IMR-90 (cell line): Measurements from ENCODE around the gene PLEKHH1. TPM values are rescaled to one million over a fixed set of nuclear protein-coding genes. Genes with fewer than 3 reads are reported as not detected.

Experiments
- ATAC-seq: fragments of 200-7000 bp; cut with Tn5 transposase; 2 replicates; pipeline ENCODE4 v1.9.1; 2020; ENCODE audit warnings: low read depth, mild to moderate bottlenecking, moderate library complexity
- BruUV-seq: library from RNA; stranded (reverse); fragments of 400-500 nt; replicated peaks from 2 replicates; lab custom pipeline; 2021; lab: Mats Ljungman, UMichigan
- CTCF ChIA-PET: fragments of 300-600 bp; formaldehyde crosslinking; extraction: SDS; loops from one replicate; lab custom pipeline; 2021; ENCODE audit warnings: antibody characterized with exemption; lab: Yijun Ruan, JAX
- POLR2A ChIA-PET: fragments of 300-600 bp; sonication (Branson Sonifier 250); formaldehyde crosslinking; loops from one replicate; lab custom pipeline; 2022; ENCODE audit warnings: antibody characterized with exemption; ENCODE audit not compliant: unreplicated experiment; lab: Charles Lee
- DNase-seq: peaks from one replicate; pipeline ENCODE4 v3.0.0; 2013
- H2AFZ ChIP-seq: replicated peaks from 2 replicates; pipeline ENCODE3; 2013; ENCODE audit warnings: low read length, mild to moderate bottlenecking; ENCODE audit not compliant: poor library complexity
- H2AK5ac ChIP-seq: 2 replicates; pipeline ENCODE4 v1.6.1; 2013; ENCODE audit warnings: low read depth, low read length, inconsistent platforms
- H2AK9ac ChIP-seq: replicated peaks from 2 replicates; pipeline ENCODE3; 2013; ENCODE audit warnings: mild to moderate bottlenecking, low read depth, low read length, moderate library complexity; ENCODE audit not compliant: poor library complexity
- H2BK120ac ChIP-seq: 2 replicates; pipeline ENCODE4 v1.6.1; 2013; ENCODE audit warnings: low read depth, low read length, inconsistent platforms
- H2BK15ac ChIP-seq: 3 replicates; pipeline ENCODE4 v1.6.1; 2013; ENCODE audit warnings: low read depth, low read length, inconsistent platforms
- H2BK20ac ChIP-seq: 2 replicates; pipeline ENCODE4 v1.6.1; 2013; ENCODE audit warnings: low read depth, mild to moderate bottlenecking, inconsistent platforms, low read length, moderate library complexity
- H2BK5ac ChIP-seq: 2 replicates; pipeline ENCODE4 v1.6.1; 2013; ENCODE audit warnings: mild to moderate bottlenecking, low read depth, low read length, inconsistent platforms; ENCODE audit not compliant: poor library complexity, severe bottlenecking
- H3K14ac ChIP-seq: replicated peaks from 2 replicates; pipeline ENCODE4 v1.6.1; 2013; ENCODE audit warnings: low read depth, low read length, inconsistent platforms
- H3K18ac ChIP-seq: 2 replicates; pipeline ENCODE4 v1.6.1; 2013; ENCODE audit warnings: low read depth, low read length, control low read depth
- H3K23ac ChIP-seq: 2 replicates; pipeline ENCODE4 v1.6.1; 2013; ENCODE audit warnings: low read depth, low read length, inconsistent platforms
- H3K27ac ChIP-seq: 2 replicates; pipeline ENCODE4 v1.5.1; 2013; ENCODE audit warnings: mild to moderate bottlenecking, control low read depth, low read length; ENCODE audit not compliant: insufficient read depth
- H3K27me3 ChIP-seq: 2 replicates; pipeline ENCODE4 v1.6.1; 2013; ENCODE audit warnings: low read length; ENCODE audit not compliant: control insufficient read depth, insufficient read depth
- H3K36me3 ChIP-seq: 2 replicates; pipeline ENCODE4 v1.6.1; 2013; ENCODE audit warnings: low read length, mixed read lengths; ENCODE audit not compliant: control insufficient read depth, insufficient read depth
- H3K4ac ChIP-seq: 2 replicates; pipeline ENCODE4 v1.6.1; 2013; ENCODE audit warnings: low read depth, low read length, inconsistent platforms
- H3K4me1 ChIP-seq: 2 replicates; pipeline ENCODE4 v1.6.1; 2013; ENCODE audit warnings: low read length, mixed read lengths; ENCODE audit not compliant: control insufficient read depth, insufficient read depth
- H3K4me2 ChIP-seq: 2 replicates; pipeline ENCODE4 v1.6.1; 2013; ENCODE audit warnings: low read depth, mild to moderate bottlenecking, control low read depth, low read length, moderate library complexity
- H3K4me3 ChIP-seq: 2 replicates; pipeline ENCODE4 v1.5.1; 2013; ENCODE audit warnings: low read depth, mild to moderate bottlenecking, control low read depth, low read length, moderate library complexity; ENCODE audit not compliant: insufficient read depth
- H3K56ac ChIP-seq: 2 replicates; pipeline ENCODE4 v1.6.1; 2013; ENCODE audit warnings: low read length, inconsistent platforms; ENCODE audit not compliant: insufficient read depth; ENCODE audit errors: extremely low read depth
- H3K79me1 ChIP-seq, 2 experiments: 2 replicates each; pipeline ENCODE4 v1.6.1; 2013; ENCODE audit warnings: low read length in 2 of 2, inconsistent platforms in 1 of 2, low read depth in 1 of 2
- H3K9ac ChIP-seq: 2 replicates; pipeline ENCODE4 v1.6.1; 2013; ENCODE audit warnings: low read depth, low read length, control low read depth
- H3K9me1 ChIP-seq: 2 replicates; pipeline ENCODE4 v1.6.1; 2013; ENCODE audit warnings: low read length, inconsistent platforms; ENCODE audit not compliant: insufficient read depth
- H3K9me3 ChIP-seq: 2 replicates; pipeline ENCODE4 v1.6.1; 2013; ENCODE audit warnings: low read length; ENCODE audit not compliant: control insufficient read depth, insufficient read depth
- H4K20me1 ChIP-seq: 2 replicates; pipeline ENCODE4 v1.6.1; 2013; ENCODE audit warnings: low read length, inconsistent platforms; ENCODE audit not compliant: insufficient read depth
- H4K5ac ChIP-seq: 2 replicates; pipeline ENCODE4 v1.6.1; 2013; ENCODE audit warnings: mild to moderate bottlenecking, low read depth, low read length, control low read depth
- H4K8ac ChIP-seq, 2 experiments: 2 replicates each; pipeline ENCODE4 v1.6.1; 2013; ENCODE audit warnings: low read depth in 2 of 2, low read length in 2 of 2, control low read depth in 1 of 2, inconsistent platforms in 1 of 2
- H4K91ac ChIP-seq: 2 replicates; pipeline ENCODE4 v1.6.1; 2013; ENCODE audit warnings: low read depth, low read length, inconsistent platforms; ENCODE audit not compliant: insufficient read depth
- BHLHE40 ChIP-seq: fragments of 150-350 bp; IDR thresholded peaks from 2 replicates; pipeline ENCODE4 v1.6.1; 2016; ENCODE audit warnings: mild to moderate bottlenecking, low read depth, low read length
- CEBPB ChIP-seq: IDR thresholded peaks from 2 replicates; pipeline ENCODE4 v1.6.1; 2012; ENCODE audit warnings: low read depth, low read length, improper control_type of control experiment
- CHD1 ChIP-seq: IDR thresholded peaks from 2 replicates; pipeline ENCODE4 v1.6.1; 2012; ENCODE audit warnings: low read depth, low read length, improper control_type of control experiment
- CTCF ChIP-seq: conservative IDR thresholded peaks from 2 replicates; pipeline ENCODE4 v1.5.1; 2012; ENCODE audit warnings: mild to moderate bottlenecking, low read depth, low read length, improper control_type of control experiment
- ELK1 ChIP-seq: fragments of 150-350 bp; IDR thresholded peaks from 2 replicates; pipeline ENCODE4 v1.6.1; 2016; ENCODE audit warnings: low read depth, mild to moderate bottlenecking, low read length, moderate library complexity, borderline replicate concordance
- FOS ChIP-seq: fragments of 150-350 bp; IDR thresholded peaks from 2 replicates; pipeline ENCODE4 v1.6.1; 2016; ENCODE audit warnings: low read depth, low read length
- MAFK ChIP-seq: IDR thresholded peaks from 2 replicates; pipeline ENCODE4 v1.6.1; 2012; ENCODE audit warnings: low read depth, low read length, improper control_type of control experiment
- MXI1 ChIP-seq: IDR thresholded peaks from 2 replicates; pipeline ENCODE4 v1.6.1; 2012; ENCODE audit warnings: low read depth, mild to moderate bottlenecking, low read length, moderate library complexity, borderline replicate concordance
- NFE2L2 ChIP-seq: fragments of 150-350 bp; IDR thresholded peaks from 2 replicates; pipeline ENCODE4 v1.6.1; 2016; ENCODE audit warnings: low read depth, mild to moderate bottlenecking, low read length
- POLR2A ChIP-seq: IDR thresholded peaks from 2 replicates; pipeline ENCODE4 v1.6.1; 2012; ENCODE audit warnings: mild to moderate bottlenecking, low read depth, low read length
- RAD21 ChIP-seq: IDR thresholded peaks from 2 replicates; pipeline ENCODE4 v1.6.1; 2012; ENCODE audit warnings: low read length, improper control_type of control experiment
- RCOR1 ChIP-seq: IDR thresholded peaks from 2 replicates; pipeline ENCODE4 v1.6.1; 2012; ENCODE audit warnings: mild to moderate bottlenecking, low read length, improper control_type of control experiment; ENCODE audit not compliant: insufficient replicate concordance
- RFX5 ChIP-seq: IDR thresholded peaks from 2 replicates; pipeline ENCODE4 v1.8.0; 2012; ENCODE audit warnings: low read depth, mild to moderate bottlenecking, low read length, moderate library complexity
- SMC3 ChIP-seq: fragments of 150-350 bp; IDR thresholded peaks from 2 replicates; pipeline ENCODE4 v1.6.1; 2016; ENCODE audit warnings: low read depth, mild to moderate bottlenecking, antibody characterized with exemption, low read length, moderate library complexity
- USF2 ChIP-seq: fragments of 150-350 bp; IDR thresholded peaks from 2 replicates; pipeline ENCODE4 v1.6.1; 2017; ENCODE audit warnings: mild to moderate bottlenecking, antibody characterized with exemption, low read length, low read depth
- WGBS, 2 experiments: methylation state at CpG; one replicate each; pipeline versions ENCODE4 v1.1.5 to v1.1.7; 2013; ENCODE audit warnings: missing lambda C conversion rate in 2 of 2; ENCODE audit not compliant: insufficient read length in 1 of 2; ENCODE audit errors: extremely low coverage in 2 of 2; 5-methylcytosine and 5-hydroxymethylcytosine counted together
- dilution Hi-C: fragments of 300-500 bp; cut with HindIII; formaldehyde crosslinking; loops from one replicate; pipeline ENCODE4 v1.14.3; 2018; ENCODE audit warnings: low sequenced_read_pairs; ENCODE audit not compliant: unreplicated experiment
- in situ Hi-C: fragments of 300-500 bp; cut with MboI; formaldehyde crosslinking; loops from 3 replicates; pipeline ENCODE4 v1.14.3; 2019; ENCODE audit warnings: low sequenced_read_pairs, inconsistent platforms, mixed read lengths
- intact Hi-C: fragments of 100-400 bp; cut with micrococcal nuclease; formaldehyde crosslinking; loops from 2 replicates; pipeline ENCODE4 v1.10.0; 2022
- polyA plus RNA-seq, 3 experiments: library from polyadenylated mRNA; depleted of rRNA; stranded (reverse); fragments of >200 nt; gene quantifications; 2 replicates each; pipeline ENCODE4 v1.2.3, GENCODE V29; 2012; ENCODE audit warnings: low replicate concordance in 1 of 3
- total RNA-seq: library from RNA; depleted of rRNA; stranded (reverse); fragments of >200 nt; gene quantifications from 2 replicates; pipeline ENCODE4 v1.2.3, GENCODE V29; 2012

PLEKHH1 gene
- total and polyA plus RNA-seq, 2 of the 4 experiments (the other 2 are of a cell fraction), result under 0.01 to 0.34 TPM

- Histone ChIP-seq H3K27me3 (peaks cover 46% of the 10 kb centered on the region), H3K4ac (no peak overlapping the region), H3K18ac (no peak overlapping the region), H4K5ac (no peak overlapping the region), H3K36me3 (no peaks in the 10 kb centered on the region), H2BK120ac (no peak overlapping the region), H4K91ac (no peak overlapping the region), H3K9me3 (no peaks in the 10 kb centered on the region), H2BK5ac (no peak overlapping the region), H3K4me3 (no peak overlapping the region), H3K4me2 (no peak overlapping the region), H3K4me1 (no peaks in the 10 kb centered on the region), H2AFZ (no peak overlapping the region), H2BK15ac (no peak overlapping the region), H2AK9ac (no peak overlapping the region), H2AK5ac (no peak overlapping the region), H4K20me1 (no peaks in the 10 kb centered on the region), H3K27ac (no peak overlapping the region), H3K56ac (no peak overlapping the region), H2BK20ac (no peak overlapping the region), H4K8ac (no peak overlapping the region), H3K9me1 (no peaks in the 10 kb centered on the region), H3K79me1 (no peaks in the 10 kb centered on the region), H3K9ac (no peak overlapping the region), H3K14ac (no peak overlapping the region), H3K23ac (no peak overlapping the region)
- intact Hi-C loops, result no loop called here
- dilution Hi-C loops, result no loop called here
- no peak for TF ChIP-seq MXI1
- no peak for TF ChIP-seq CEBPB
- TF ChIP-seq SMC3, result no peak
- no peak for TF ChIP-seq CHD1
- no peak for TF ChIP-seq MAFK
- no peak for TF ChIP-seq NFE2L2
- TF ChIP-seq RFX5, result no peak
- no peak for TF ChIP-seq USF2
- no peak for TF ChIP-seq CTCF
- TF ChIP-seq BHLHE40, result no peak
- no peak for TF ChIP-seq RCOR1
- no peak for TF ChIP-seq POLR2A
- no peak for TF ChIP-seq FOS
- no peak for TF ChIP-seq ELK1
- no peak for TF ChIP-seq RAD21
- no TSS peak for BruUV-seq
- DNase-seq (no peak), ATAC-seq (no peak)
- POLR2A ChIA-PET, result no interaction called here
- CTCF ChIA-PET, result interaction anchor here (0.8 to 1.1 kb wide), 2 partner anchors 22 to 76 kb away, joined by 3 read pairs; partner anchors contain the start of gene PLEKHH1
- WGBS, 2 experiments, result no CpG with 5 or more reads among the region's 3 CpGs
- in situ Hi-C loops, result no loop called here
Measured at GRCh38 chr14:67510836-67511235, 22.3 kb upstream of the PLEKHH1 start.
